Caco-2 (cell line): Measurements from ENCODE around the gene ARNT2. TPM values are rescaled to one million over a fixed set of nuclear protein-coding genes. Genes with fewer than 3 reads are reported as not detected.
"Not testable (repeated sequence)": the region's sequence is repeated elsewhere in the genome, so short reads cannot be mapped to it uniquely, and the experiment has no call there.

Source experiments
- BruUV-seq: library from RNA; stranded (reverse); fragments of 400-500 nt; replicated peaks from 2 replicates; lab custom pipeline; 2021; lab: Mats Ljungman, UMichigan
- CTCF ChIA-PET: fragments of 300-600 bp; sonication (Branson Sonifier 250); formaldehyde crosslinking; loops from one replicate; lab custom pipeline; 2022; ENCODE audit warnings: antibody characterized with exemption; lab: Charles Lee
- POLR2A ChIA-PET: fragments of 300-600 bp; sonication (Branson Sonifier 250); formaldehyde crosslinking; loops from one replicate; lab custom pipeline; 2022; ENCODE audit warnings: antibody characterized with exemption; lab: Charles Lee
- DNase-seq, 2 experiments: peaks; one replicate each; pipeline versions ENCODE4 v3.0.0 to v3.0.0-alpha.2; 2020 to 2022
- H3K27me3 ChIP-seq: replicated peaks from 2 replicates; pipeline ENCODE4 v1.6.0; 2011; ENCODE audit warnings: low read length; ENCODE audit not compliant: control insufficient read depth, insufficient read depth
- H3K36me3 ChIP-seq: 2 replicates; pipeline ENCODE4 v1.5.1; 2011; ENCODE audit warnings: low read length; ENCODE audit not compliant: control insufficient read depth, insufficient read depth
- H3K4me1 ChIP-seq: fragments of 250-450 bp; sonication (Bioruptor Pico); 2 replicates; pipeline ENCODE4 v1.5.1; 2020; ENCODE audit warnings: mild to moderate bottlenecking
- H3K4me3 ChIP-seq: 2 replicates; pipeline ENCODE4 v1.5.1; 2011; ENCODE audit warnings: low read depth, mild to moderate bottlenecking, control low read depth, low read length
- H3K9me3 ChIP-seq: fragments of 250-450 bp; sonication (Bioruptor Pico); 2 replicates; pipeline ENCODE4 v1.5.1; 2020; ENCODE audit warnings: mild to moderate bottlenecking, moderate library complexity
- H3K27ac Mint-ChIP-seq: one replicate; pipeline ENCODE4 v1.8.0; 2022; ENCODE audit warnings: mixed read lengths; ENCODE audit not compliant: unreplicated experiment
- H3K27me3 Mint-ChIP-seq: one replicate; pipeline ENCODE4 v1.8.0; 2022; ENCODE audit warnings: mixed read lengths; ENCODE audit not compliant: insufficient read depth, unreplicated experiment
- H3K36me3 Mint-ChIP-seq: one replicate; pipeline ENCODE4 v1.8.0; 2022; ENCODE audit warnings: mild to moderate bottlenecking, mixed read lengths; ENCODE audit not compliant: insufficient read depth, unreplicated experiment
- H3K4me1 Mint-ChIP-seq: one replicate; pipeline ENCODE4 v1.8.0; 2022; ENCODE audit warnings: low read depth, mixed read lengths; ENCODE audit not compliant: unreplicated experiment
- H3K4me3 Mint-ChIP-seq: one replicate; pipeline ENCODE4 v1.8.0; 2022; ENCODE audit warnings: mild to moderate bottlenecking, moderate library complexity, mixed read lengths; ENCODE audit not compliant: unreplicated experiment
- H3K9me3 Mint-ChIP-seq: one replicate; pipeline ENCODE4 v1.8.0; 2022; ENCODE audit warnings: mixed read lengths; ENCODE audit not compliant: unreplicated experiment
- CTCF ChIP-seq, 2 experiments: fragments of 200-600 bp in 1 of 2; IDR thresholded peaks; 1 replicate in 1 of 2; 2 replicates in 1 of 2; pipeline versions ENCODE4 v1.5.1 to v1.8.0; 2011 to 2022; ENCODE audit warnings: antibody characterized with exemption in 1 of 2, control low read depth in 1 of 2, inconsistent platforms in 1 of 2, low read depth in 1 of 2, low read length in 1 of 2, mild to moderate bottlenecking in 1 of 2, moderate library complexity in 1 of 2; ENCODE audit not compliant: insufficient read depth in 1 of 2, severe bottlenecking in 1 of 2, unreplicated experiment in 1 of 2
- intact Hi-C: fragments of 100-400 bp; cut with micrococcal nuclease; formaldehyde crosslinking; loops from one replicate; pipeline ENCODE4 v1.10.0; 2022; ENCODE audit not compliant: unreplicated experiment
- total RNA-seq: library from RNA; stranded (reverse); gene quantifications from 2 replicates; pipeline ENCODE4 v1.2.3, GENCODE V29; 2022

ARNT2 gene
- total RNA-seq, 1 experiment from 2014 or later = 0.23 TPM

- no peak for DNase-seq
- Mint-ChIP-seq H3K27ac (no peak overlapping the region), H3K4me1 (no peaks in the 10 kb centered on the region), H3K36me3 (no peaks in the 10 kb centered on the region), H3K9me3 (no peaks in the 10 kb centered on the region), H3K27me3 (peaks cover 3% of the 10 kb centered on the region), H3K4me3 (no peak overlapping the region)
- TF ChIP-seq CTCF (IDR thresholded peaks at IDR 0.05; ENCODE audit: insufficient read depth in 1 of 2, low read depth in 1 of 2, low read length in 1 of 2, severe bottlenecking in 1 of 2, unreplicated experiment in 1 of 2) = no peak
- Histone ChIP-seq H3K4me3 (no peak overlapping the region), H3K27me3 (no peaks in the 10 kb centered on the region), H3K4me1 (no peaks in the 10 kb centered on the region), H3K36me3 (no peaks in the 10 kb centered on the region), H3K9me3 (no peaks in the 10 kb centered on the region)
- CTCF ChIA-PET = no interaction called here
- POLR2A ChIA-PET = no interaction called here
- no TSS peak for BruUV-seq
- intact Hi-C loops = no loop called here
Measured at GRCh38 chr15:80389370-80389769, 14.8 kb upstream of the ARNT2 start.

- H3K27me3 ChIP-seq, H3K9me3 Mint-ChIP-seq, intact Hi-C loops, H3K4me1 Mint-ChIP-seq, H3K4me3 ChIP-seq, H3K36me3 ChIP-seq, BruUV-seq, H3K4me1 ChIP-seq, H3K36me3 Mint-ChIP-seq, POLR2A ChIA-PET, DNase-seq, H3K4me3 Mint-ChIP-seq, CTCF ChIA-PET, H3K27ac Mint-ChIP-seq, H3K9me3 ChIP-seq: not testable (repeated sequence)
- peaks cover 10% of the 10 kb centered on the region for H3K27me3 Mint-ChIP-seq
Measured at GRCh38 chr15:80390942-80391341, 13.2 kb upstream of the ARNT2 start.

- Histone ChIP-seq H3K4me3 (no peak overlapping the region), H3K27me3 (no peaks in the 10 kb centered on the region; the same call in 1 of the 2 replicates), H3K9me3 (no peaks in the 10 kb centered on the region), H3K36me3 (no peaks in the 10 kb centered on the region), H3K4me1 (no peaks in the 10 kb centered on the region)
- Mint-ChIP-seq H3K27ac (no peak overlapping the region), H3K27me3 (peaks cover 23% of the 10 kb centered on the region), H3K36me3 (no peaks in the 10 kb centered on the region), H3K9me3 (no peaks in the 10 kb centered on the region), H3K4me1 (no peaks in the 10 kb centered on the region), H3K4me3 (no peak overlapping the region)
- CTCF ChIA-PET = no interaction called here
- POLR2A ChIA-PET = no interaction called here
- BruUV-seq = no TSS peak
- DNase-seq = no peak
- no peak for TF ChIP-seq CTCF (IDR thresholded peaks at IDR 0.05; ENCODE audit: insufficient read depth in 1 of 2, low read depth in 1 of 2, low read length in 1 of 2, severe bottlenecking in 1 of 2, unreplicated experiment in 1 of 2)
- intact Hi-C loops = no loop called here
Measured at GRCh38 chr15:80395616-80396015, 8.6 kb upstream of the ARNT2 start.

- Mint-ChIP-seq H3K27ac (no peak overlapping the region), H3K36me3 (no peaks in the 10 kb centered on the region), H3K9me3 (no peaks in the 10 kb centered on the region), H3K4me1 (no peaks in the 10 kb centered on the region), H3K27me3 (peaks cover 23% of the 10 kb centered on the region), H3K4me3 (no peak overlapping the region)
- DNase-seq = no peak
- BruUV-seq = no TSS peak
- TF ChIP-seq CTCF (IDR thresholded peaks at IDR 0.05; ENCODE audit: insufficient read depth in 1 of 2, low read depth in 1 of 2, low read length in 1 of 2, severe bottlenecking in 1 of 2, unreplicated experiment in 1 of 2) = no peak
- no peak overlapping the region for H3K4me3 ChIP-seq
- no peaks in the 10 kb centered on the region; the same call in 1 of the 2 replicates for H3K27me3 ChIP-seq
- no peaks in the 10 kb centered on the region for H3K4me1 ChIP-seq
- intact Hi-C loops = no loop called here
- H3K36me3 ChIP-seq = no peaks in the 10 kb centered on the region
- POLR2A ChIA-PET = no interaction called here
- CTCF ChIA-PET = no interaction called here
- no peaks in the 10 kb centered on the region for H3K9me3 ChIP-seq
Measured at GRCh38 chr15:80396096-80396495, 8.1 kb upstream of the ARNT2 start.
